ENCODE measurements around the gene NLRC5. TPM values are rescaled to one million over a fixed set of nuclear protein-coding genes. Genes with fewer than 3 reads are reported as not detected.
"Not testable (repeated sequence)": the region's sequence is repeated elsewhere in the genome, so short reads cannot be mapped to it uniquely, and the experiment has no call there.

The NLRC5 gene
- total RNA-seq, 1 donor from 2014 or later = 47.5 TPM

DNA sequence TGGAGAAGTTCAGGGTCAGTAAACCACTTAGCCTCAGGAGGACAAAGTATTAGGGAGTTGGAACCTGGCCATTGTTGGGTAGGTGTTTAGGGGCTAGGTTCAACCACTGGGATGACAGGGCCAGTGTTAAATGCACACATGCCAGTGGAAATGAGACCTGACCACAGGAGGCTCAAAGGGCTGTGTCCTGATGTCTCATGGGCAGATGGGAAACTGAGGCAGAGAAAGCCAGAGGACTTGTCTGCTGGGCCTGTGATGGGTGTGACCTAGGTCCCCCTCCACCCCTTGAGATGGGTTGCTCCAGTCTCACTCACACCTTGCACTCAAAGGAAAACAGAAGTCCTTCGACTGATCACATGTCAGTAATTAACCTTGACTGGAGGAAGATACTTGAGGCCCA, 119.1 kb downstream of the NLRC5 start:
- ATAC-seq = no peak
- H3K9me3 ChIP-seq = no peaks in the 10 kb centered on the region
- intact Hi-C loops (cut with DNase I) = no loop called here
- H3K27me3 ChIP-seq (ENCODE audit: low read depth) = no peaks in the 10 kb centered on the region
- no peak for DNase-seq
- H3K4me1 ChIP-seq = peaks cover 31% of the 10 kb centered on the region
- H3K4me3 ChIP-seq = no peak overlapping the region
- peaks cover 4% of the 10 kb centered on the region for H3K36me3 ChIP-seq
- TF ChIP-seq, protein P1, sequence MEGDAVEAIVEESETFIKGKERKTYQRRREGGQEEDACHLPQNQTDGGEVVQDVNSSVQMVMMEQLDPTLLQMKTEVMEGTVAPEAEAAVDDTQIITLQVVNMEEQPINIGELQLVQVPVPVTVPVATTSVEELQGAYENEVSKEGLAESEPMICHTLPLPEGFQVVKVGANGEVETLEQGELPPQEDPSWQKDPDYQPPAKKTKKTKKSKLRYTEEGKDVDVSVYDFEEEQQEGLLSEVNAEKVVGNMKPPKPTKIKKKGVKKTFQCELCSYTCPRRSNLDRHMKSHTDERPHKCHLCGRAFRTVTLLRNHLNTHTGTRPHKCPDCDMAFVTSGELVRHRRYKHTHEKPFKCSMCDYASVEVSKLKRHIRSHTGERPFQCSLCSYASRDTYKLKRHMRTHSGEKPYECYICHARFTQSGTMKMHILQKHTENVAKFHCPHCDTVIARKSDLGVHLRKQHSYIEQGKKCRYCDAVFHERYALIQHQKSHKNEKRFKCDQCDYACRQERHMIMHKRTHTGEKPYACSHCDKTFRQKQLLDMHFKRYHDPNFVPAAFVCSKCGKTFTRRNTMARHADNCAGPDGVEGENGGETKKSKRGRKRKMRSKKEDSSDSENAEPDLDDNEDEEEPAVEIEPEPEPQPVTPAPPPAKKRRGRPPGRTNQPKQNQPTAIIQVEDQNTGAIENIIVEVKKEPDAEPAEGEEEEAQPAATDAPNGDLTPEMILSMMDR (IDR thresholded peaks at IDR 0.05) = no peak
- H3K27ac ChIP-seq = no peak overlapping the region

DNA sequence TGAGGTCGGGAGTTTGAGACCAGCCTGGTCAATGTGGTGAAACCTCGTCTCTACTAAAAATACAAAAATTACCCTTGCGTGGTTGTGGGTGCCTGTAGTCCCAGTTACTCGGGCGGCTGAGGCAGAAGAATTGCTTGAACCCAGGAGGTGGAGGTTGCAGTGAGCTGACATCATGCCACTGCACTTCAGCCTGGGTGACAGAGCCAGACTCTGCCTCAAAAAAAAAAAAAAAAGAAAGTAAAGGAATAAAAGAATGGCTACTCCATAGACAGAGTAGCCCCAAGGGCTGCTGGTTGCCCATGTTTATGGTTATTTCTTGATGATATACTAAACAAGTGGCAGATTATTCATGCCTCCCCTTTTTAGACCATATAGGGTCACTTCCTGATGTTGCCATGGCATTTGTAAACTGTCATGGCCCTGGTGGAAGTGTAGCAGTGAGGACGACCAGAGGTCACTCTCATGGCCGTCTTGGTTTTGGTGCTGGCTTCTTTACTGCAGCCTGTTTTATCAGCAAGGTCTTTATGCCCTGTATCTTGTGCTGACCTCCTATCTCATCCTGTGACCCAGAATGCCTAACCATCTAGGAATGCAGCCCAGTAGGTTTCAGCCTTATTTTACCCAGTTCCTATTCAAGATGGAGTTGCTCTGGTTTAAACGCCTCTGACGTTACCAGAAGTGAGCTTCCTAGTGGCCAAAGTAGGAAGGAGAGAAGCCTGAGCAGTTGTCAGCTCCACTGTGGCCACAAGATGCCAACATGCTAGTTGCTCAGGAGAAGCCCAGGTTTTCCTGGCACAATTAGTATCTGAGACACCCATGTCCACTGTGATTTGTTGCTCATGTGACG, 120.1 kb downstream of the NLRC5 start:
- H3K27ac ChIP-seq; H3K9me3 ChIP-seq; ATAC-seq; intact Hi-C loops (cut with DNase I); DNase-seq; H3K4me3 ChIP-seq; H3K27me3 ChIP-seq (ENCODE audit: low read depth): not testable (repeated sequence)
- Histone ChIP-seq H3K36me3 (peaks cover 15% of the 10 kb centered on the region), H3K4me1 (peaks cover 27% of the 10 kb centered on the region)

DNA sequence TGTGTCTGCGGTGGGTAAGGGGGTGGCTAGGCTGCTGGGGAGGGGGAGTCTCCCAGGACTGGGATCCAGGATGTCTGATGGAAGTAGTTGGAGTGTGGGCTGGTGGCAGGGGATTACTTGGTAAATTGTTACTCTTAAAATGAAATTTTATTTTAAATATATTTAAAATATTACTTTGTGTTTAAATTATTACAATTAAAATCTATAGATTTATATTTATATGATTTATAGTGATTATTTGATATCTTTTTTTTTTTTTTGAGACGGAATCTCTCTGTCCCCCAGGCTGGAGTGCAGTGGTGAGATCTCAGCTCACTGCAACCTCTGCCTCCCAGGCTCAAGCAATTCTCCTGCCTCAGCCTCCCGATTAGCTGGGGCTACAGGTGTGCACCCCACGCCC, 121.6 kb downstream of the NLRC5 start:
- TF ChIP-seq, protein P1 (IDR thresholded peaks at IDR 0.05) = no peak
- DNase-seq (no peak), ATAC-seq (no peak)
- intact Hi-C loops (cut with DNase I) = no loop called here
- peaks cover 24% of the 10 kb centered on the region for H3K4me1 ChIP-seq
- H3K27ac ChIP-seq = no peak overlapping the region
- no peak overlapping the region for H3K4me3 ChIP-seq
- H3K36me3 ChIP-seq = peaks cover 21% of the 10 kb centered on the region
- H3K27me3 ChIP-seq (ENCODE audit: low read depth) = no peaks in the 10 kb centered on the region
- H3K9me3 ChIP-seq = no peaks in the 10 kb centered on the region

DNA sequence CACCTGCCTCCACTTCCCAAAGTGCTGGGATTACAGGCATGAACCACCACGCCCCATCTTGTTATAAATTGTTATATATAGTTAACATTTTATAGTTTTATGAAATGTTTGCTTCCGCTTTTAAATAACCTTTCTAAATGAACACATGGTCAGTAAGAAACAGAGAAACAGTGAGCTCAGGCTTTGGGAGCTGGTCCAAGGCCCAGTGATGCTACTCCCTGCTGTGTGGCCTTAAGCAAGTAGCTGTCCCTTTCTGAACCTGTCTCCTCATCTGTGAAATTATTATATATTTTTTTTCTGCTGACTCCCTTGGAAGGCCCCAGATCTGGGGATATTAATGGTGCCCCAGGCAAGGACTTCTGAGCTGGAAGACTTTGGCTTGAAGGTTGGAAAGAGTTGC, 122.1 kb downstream of the NLRC5 start:
- H3K27ac ChIP-seq = no peak overlapping the region
- DNase-seq (no peak), ATAC-seq (no peak)
- H3K9me3 ChIP-seq = no peaks in the 10 kb centered on the region
- H3K36me3 ChIP-seq = peaks cover 25% of the 10 kb centered on the region
- H3K4me1 ChIP-seq = peaks cover 24% of the 10 kb centered on the region
- TF ChIP-seq, protein P1 (IDR thresholded peaks at IDR 0.05) = no peak
- intact Hi-C loops (cut with DNase I) = no loop called here
- no peak overlapping the region for H3K4me3 ChIP-seq
- no peaks in the 10 kb centered on the region for H3K27me3 ChIP-seq (ENCODE audit: low read depth)

DNA sequence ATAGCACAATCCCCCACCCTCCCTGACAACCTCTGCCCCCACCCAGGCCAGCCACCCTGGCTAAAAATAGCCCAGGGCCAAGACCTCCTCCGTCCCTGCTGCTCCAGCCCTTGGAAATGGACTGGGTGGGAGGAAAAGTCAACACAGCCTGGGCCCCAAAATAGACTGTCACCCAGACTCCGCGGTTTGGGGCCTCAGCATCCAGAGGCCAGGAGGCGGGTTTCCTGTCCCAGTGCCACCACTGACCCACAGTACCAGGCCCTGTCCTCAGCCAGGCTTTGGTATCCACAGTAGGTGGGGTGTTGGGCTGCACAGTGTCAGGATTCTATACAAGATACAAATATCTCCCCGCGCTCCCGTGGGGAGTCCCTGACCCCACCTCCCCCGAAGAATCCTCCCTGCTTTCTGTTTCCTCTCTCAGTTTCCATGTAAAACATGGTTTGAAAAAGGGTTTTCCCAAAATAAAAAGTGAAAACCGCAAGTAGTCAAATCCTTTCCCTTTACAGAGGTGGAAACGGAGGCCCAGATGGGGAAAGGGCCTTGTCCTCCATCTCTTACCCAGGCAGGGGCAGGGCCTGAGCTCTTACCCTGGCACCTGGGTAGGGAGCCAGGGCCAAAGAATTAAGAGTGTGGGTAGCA, 123.2 kb downstream of the NLRC5 start:
- H3K4me1 ChIP-seq = peaks cover 15% of the 10 kb centered on the region
- no peak overlapping the region for H3K4me3 ChIP-seq
- no peak for DNase-seq
- H3K27me3 ChIP-seq (ENCODE audit: low read depth) = no peaks in the 10 kb centered on the region
- TF ChIP-seq, protein P1 (IDR thresholded peaks at IDR 0.05) = no peak
- ATAC-seq = no peak
- intact Hi-C loops (cut with DNase I) = no loop called here
- H3K36me3 ChIP-seq = peaks cover 36% of the 10 kb centered on the region
- no peaks in the 10 kb centered on the region for H3K9me3 ChIP-seq
- H3K27ac ChIP-seq = peak overlapping the region; percentile 38

DNA sequence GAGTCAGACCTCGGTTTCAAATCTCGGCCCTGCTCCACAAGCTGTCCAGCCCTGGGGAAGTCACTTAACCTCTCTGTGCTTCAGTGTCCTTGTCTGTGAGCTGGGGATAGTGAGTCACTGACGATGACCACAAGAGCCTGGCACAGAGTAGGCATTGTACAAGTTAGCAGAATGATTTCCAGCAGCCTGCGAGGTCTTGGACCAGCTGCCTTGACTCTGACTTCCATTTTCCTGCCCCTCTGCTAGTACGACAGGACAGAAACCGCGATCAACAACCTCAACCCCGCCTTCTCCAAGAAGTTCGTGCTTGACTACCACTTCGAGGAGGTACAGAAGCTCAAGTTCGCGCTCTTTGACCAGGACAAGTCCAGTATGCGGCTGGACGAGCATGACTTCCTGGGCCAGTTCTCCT, 123.7 kb downstream of the NLRC5 start:
- ATAC-seq (no peak), DNase-seq (no peak)
- intact Hi-C loops (cut with DNase I) = no loop called here
- Histone ChIP-seq H3K4me3 (no peak overlapping the region), H3K27me3 (ENCODE audit: low read depth) (no peaks in the 10 kb centered on the region), H3K9me3 (no peaks in the 10 kb centered on the region), H3K36me3 (peaks cover 40% of the 10 kb centered on the region), H3K4me1 (peaks cover 15% of the 10 kb centered on the region), H3K27ac (peak overlapping the region; percentile 38)
- TF ChIP-seq, protein P1 (IDR thresholded peaks at IDR 0.05) = no peak

All from lower lobe of right lung (tissue), 2 donors.